Stomach (tissue), 4 donors: ENCODE data around the gene CBFA2T3.

Experiments
- EP300 ChIP-seq: sonication (generic); formaldehyde crosslinking; IDR thresholded peaks from one replicate; pipeline ENCODE4 v1.6.1; 2017; ENCODE audit warnings: antibody characterized with exemption
- POLR2A ChIP-seq, 4 donors: fragments of 450-650 bp; IDR thresholded peaks; one replicate each; pipeline ENCODE4 v1.6.1; 2016; ENCODE audit warnings: antibody characterized with exemption in 4 of 4, control low read depth in 2 of 4, mild to moderate bottlenecking in 1 of 4, moderate library complexity in 1 of 4
- POLR2AphosphoS5 ChIP-seq, 3 donors: sonication (generic); formaldehyde crosslinking; IDR thresholded peaks; one replicate each; pipeline ENCODE4 v1.6.1; 2016; ENCODE audit warnings: antibody characterized with exemption in 3 of 3
- TF ChIP-seq, protein P1 (sequence below), 7 experiments: fragments of 450-650 bp in 4 of 7; fragments of 200-600 bp in 3 of 7; sonication (generic) in 3 of 7; IDR thresholded peaks; one replicate each; pipeline ENCODE4 v1.5.1; 2016 to 2019; ENCODE audit warnings: antibody characterized with exemption in 7 of 7, control low read depth in 2 of 7, mild to moderate bottlenecking in 1 of 7

DNA sequence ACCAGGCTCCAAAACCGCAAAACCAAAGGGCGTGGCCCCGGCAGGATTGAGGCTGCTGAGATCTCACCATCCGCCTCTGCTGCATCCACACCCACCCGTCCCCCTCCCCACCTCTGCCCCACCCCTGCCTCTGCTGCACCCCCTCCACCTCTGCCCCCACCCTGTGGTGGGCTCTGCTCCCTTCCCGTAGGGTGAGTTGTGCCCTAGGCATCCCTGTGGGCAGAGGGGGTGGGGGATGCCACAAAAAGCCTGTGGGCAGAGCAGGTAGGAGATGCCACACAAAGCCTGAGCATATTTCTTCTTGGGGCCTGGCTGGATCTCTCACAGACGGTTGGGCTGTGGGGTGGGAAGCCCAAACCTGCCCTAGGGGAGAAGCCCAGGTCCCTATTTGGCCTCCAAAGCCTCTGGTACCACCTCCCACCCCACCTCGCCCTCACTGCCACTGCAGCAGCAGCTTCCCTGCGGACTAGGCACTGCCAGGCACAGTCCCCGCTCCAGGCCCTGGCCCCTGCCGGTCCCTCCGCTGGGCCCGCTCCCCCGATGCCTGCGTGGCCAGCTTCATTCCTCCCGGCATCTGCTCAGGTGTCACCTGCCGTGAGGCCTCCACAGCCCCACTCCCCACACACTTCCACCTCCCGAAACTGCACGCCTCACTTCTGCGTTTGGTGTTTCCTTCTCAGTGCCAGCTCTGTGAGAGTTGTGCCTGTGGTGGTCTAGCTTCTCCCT is 99.3 kb downstream of the CBFA2T3 start:
- TF ChIP-seq, protein P1, sequence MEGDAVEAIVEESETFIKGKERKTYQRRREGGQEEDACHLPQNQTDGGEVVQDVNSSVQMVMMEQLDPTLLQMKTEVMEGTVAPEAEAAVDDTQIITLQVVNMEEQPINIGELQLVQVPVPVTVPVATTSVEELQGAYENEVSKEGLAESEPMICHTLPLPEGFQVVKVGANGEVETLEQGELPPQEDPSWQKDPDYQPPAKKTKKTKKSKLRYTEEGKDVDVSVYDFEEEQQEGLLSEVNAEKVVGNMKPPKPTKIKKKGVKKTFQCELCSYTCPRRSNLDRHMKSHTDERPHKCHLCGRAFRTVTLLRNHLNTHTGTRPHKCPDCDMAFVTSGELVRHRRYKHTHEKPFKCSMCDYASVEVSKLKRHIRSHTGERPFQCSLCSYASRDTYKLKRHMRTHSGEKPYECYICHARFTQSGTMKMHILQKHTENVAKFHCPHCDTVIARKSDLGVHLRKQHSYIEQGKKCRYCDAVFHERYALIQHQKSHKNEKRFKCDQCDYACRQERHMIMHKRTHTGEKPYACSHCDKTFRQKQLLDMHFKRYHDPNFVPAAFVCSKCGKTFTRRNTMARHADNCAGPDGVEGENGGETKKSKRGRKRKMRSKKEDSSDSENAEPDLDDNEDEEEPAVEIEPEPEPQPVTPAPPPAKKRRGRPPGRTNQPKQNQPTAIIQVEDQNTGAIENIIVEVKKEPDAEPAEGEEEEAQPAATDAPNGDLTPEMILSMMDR (IDR thresholded peaks at IDR 0.05): no peak
- no peak for TF ChIP-seq EP300
- TF ChIP-seq POLR2AphosphoS5 (IDR thresholded peaks at IDR 0.05): no peak
- no peak for TF ChIP-seq POLR2A (IDR thresholded peaks at IDR 0.05)
